IPS-NIHi7 (cell line): ENCODE results near the gene POU1F1.
"Not testable (repeated sequence)": the region's sequence is repeated elsewhere in the genome, so short reads cannot be mapped to it uniquely, and the experiment has no call there.

Experiments
- DNase-seq: peaks from one replicate; pipeline ENCODE4 v3.0.0; 2012; ENCODE audit warnings: mixed read lengths; ENCODE audit errors: extremely low spot score

POU1F1 gene

DNA sequence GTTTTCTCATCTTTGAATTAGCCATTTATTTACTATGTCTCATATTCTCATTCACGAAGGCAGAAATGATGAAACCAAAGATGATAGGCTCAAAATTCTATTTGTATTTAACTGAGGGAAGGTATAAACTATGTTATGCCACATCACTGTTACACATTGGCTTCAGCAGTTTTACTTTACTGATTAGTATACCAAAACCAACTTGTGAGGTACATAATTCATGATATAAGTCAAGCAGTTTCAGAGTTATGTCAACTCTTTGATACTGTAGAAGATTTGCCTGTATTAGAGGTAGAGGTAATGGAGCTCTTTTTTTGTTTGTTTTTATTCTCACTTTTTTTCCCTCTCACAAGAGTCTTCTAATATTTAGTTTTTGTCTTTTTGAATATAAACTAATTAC, 26.4 kb downstream of the POU1F1 start:
- DNase-seq = no peak

DNA sequence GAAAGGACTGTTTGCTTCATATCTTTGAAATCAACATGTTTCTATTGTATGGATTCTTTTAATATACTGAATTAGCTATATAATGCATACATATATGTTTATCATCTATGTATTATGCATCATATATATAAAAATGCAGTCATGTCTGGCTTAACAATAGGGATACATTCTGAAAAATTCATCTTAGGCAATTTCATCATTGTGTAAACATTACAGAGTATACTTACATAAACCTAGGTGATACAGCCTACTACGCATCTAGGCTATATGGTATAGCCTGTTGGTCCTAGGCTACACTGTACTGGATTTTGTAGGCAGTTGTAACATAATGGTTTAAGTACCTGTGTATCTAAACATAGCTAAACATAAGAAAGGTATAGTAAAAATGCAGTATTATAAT, 27.6 kb downstream of the POU1F1 start:
- no peak for DNase-seq

DNA sequence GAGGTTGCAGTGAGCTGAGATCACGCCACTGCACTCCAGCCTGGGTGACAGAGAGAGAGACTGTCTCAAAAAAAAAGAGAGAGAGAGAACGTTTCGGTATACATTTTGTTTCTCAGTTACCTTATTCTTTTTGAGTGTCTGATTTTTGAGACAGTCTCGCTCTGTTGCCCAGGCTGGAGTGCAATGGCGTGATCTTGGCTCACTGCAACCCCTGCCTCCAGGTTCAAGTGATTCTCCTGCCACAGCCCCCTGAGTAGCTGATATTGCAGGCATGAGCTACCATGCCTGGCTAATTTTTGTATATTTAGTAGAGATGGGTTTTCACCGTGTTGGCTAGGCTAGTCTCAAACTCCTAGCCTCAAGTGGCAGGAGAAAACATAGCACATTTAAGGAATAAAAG, 28.2 kb downstream of the POU1F1 start:
- not testable (repeated sequence) for DNase-seq

DNA sequence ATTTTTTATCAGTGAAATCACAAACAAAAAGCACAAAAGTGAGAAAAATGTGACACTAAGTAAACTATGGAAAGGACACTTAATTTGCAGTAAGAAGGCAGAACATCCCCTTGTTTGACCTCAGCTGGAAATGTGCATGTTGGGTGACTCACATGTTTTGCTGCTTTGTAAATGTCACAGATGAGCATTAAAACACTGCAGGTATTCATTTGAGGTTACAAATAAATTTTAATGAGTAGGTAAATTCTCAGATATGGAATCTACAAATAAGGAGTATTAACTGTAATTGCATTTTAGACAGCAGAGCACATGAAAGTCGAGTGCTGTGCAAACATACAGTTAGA, 29.0 kb downstream of the POU1F1 start:
- DNase-seq = no peak

DNA sequence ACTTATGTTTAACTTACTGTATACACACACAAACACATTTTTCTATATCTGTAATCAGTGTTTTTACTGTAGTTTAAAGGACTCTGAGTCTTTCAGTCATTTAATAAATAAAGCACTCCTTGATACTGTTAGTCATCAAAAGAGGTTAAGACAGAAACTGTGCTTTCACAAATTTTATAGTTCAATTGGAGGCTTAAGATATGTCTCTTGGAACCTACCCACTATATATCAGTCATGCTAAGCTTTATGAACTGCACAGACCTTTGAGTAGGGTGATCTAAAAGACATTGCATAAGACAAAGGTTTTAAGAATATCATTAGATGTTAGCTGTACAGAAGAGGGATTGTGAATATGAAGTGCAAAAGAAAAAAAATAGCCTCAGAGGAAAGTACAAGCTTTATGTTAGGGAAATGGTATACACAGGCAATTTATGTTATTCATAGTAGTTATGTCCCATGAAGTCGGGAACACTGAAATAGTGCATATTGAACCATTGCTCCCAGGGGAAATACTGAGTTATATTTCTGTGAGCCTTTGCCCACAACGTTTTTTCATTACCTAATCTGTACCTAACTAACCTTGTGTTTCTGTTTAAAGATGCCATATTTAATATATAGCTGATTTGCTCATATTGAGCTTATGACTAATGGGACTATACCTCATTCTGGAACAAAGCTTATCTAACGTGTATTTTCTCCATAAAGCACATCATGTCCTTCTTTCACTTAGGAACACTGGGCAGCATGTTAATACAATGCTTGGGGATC, 29.5 kb downstream of the POU1F1 start:
- no peak for DNase-seq

DNA sequence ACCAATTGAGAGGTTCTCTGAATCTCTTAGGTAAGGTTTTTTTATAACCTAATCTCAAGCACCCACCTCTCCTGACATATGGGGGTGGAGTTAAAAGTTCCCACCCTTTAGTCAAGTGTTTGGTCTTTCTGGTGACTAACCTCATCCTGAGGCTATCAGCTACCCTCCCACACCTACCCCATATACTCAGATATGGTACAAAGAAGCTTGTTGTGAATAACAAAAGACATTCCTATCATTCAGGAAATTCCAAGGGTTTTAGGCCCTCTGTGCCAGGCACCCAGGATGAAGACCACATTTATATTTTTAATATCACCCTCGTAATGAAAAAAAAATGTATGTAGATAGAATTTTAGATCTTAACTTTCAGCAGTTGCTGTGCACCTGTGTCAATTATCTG, 40.3 kb downstream of the POU1F1 start:
- peak; percentile 8 for DNase-seq

DNA sequence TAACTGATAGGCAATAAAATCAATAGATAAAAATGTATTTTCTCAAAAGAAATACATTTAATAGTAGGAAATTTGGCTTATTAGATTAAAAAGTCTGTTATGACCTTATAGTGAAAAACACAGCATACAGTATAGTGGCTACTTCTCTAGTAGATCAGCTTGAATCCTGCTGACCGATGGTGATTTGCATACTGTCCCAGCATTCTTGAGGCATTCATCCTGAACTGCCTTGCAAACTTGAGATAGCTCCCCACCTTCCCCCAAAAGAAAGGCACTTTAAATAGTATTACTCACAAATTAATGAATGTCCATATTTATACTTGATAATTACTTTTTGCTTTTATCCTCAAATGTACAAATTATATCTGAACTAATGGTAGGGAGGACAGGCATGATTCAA, 42.6 kb downstream of the POU1F1 start:
- DNase-seq = no peak

DNA sequence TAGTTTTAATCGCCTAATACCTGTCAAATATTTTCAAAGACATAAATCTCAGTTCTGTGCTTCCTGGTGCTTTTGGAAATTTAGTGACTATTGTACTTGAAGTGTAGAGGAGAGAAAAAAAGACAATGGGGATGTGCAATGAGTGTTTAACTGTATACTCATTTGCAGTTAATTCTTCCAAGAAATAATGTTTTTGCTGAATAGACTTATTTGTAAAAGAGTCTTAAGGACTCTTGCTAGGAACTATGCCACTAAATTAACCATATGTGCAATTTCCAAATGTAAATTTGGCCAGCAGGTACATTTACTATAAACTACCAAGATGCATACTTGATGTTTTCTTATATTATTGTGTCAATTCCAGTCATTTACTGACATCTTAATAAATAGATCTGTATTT, 47.3 kb downstream of the POU1F1 start:
- no peak for DNase-seq

DNA sequence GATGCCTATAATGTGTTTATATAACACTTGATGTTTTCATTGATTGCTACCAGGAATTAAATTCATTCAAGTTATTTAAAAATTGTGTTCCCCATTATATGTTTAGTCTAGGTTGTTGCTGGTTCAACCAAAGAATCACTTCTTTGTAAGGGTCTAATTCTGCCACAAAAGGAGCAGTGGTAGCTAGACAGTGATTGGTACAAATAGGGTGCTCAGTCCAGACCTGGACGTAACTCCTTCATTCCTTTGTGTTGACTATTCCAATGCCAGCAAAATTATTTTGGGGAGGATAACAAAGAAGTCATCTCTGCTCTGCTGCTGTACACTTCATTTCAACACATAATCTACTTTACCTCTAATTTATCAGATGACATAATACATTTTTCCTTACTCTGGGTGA, 48.1 kb downstream of the POU1F1 start:
- DNase-seq = no peak

DNA sequence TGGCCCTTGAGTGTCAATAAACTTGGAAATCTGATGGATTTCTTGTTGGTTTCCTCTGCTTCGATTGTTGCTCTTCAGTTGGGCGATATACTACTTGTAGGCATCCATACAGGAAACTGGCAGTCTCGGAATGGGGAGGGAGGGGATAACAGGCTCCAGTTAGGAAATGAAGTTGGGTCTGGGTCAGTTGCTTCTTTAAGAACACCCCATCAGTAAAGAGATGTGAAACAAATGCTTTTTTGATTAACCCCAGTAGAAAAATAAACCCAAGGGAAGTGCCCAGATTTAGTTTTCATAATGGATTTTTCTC, 48.6 kb downstream of the POU1F1 start:
- no peak for DNase-seq

DNA sequence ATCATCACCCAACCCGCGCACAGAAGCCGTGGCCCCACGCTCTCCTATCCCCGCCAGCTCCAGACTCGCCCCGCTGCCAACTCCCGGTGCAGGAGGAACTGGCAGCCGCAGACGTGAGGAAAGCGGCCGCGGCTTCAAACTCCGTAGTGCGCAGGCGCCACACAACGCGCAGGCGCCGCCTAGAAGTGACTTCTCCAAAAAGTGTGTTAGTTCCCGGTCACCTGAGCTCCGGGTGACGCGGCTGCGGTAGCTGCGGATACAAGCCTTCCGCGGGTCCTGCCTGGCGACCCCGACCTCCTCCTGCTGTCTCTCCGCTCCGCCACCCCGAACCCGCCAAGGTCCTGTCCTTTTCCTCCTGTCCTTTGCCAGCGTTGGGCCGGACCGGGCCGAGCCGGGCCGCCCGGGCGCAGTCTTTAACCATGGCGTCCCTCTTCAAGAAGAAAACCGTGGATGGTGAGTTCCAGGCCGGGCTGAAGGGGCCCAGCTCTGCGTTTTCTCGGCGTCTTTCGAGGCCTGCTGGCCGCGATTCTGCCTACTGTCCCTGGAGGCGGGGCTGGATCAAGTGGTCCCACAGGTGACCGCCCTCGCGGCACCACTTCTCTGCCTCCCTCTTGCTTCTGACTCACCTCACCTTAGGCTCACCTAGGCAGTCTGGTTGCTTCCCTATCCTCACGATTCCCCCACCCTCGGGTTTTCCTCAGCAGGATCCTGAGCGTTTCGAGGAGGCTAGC, 49.1 kb downstream of the POU1F1 start, which contains the start of gene CHMP2B:
Gene CHMP2B (plus strand): TSS at position 206 of the 731 bp plus-strand sequence. CDS start 214 bp downstream, at position 420.
- peak; percentile 91 for DNase-seq

DNA sequence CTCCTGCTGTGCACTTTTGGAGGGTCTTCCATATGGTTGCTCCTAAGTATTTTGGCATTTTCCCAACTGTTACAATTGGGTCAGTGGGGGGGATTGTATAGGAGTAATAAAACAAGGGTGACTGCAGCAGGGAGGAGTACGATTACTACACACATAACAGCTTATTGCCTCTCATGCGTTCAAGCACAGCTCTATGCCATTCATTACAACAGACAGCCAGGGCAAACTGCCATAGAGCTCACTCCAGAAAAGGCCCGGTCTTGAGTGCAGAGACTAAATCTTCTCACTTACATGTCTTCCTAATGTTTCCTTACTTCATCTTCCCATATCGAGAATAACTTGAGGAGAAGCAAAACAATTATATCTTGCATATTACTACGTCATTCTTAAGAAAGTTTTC, 50.7 kb downstream of the POU1F1 start:
- DNase-seq = no peak

DNA sequence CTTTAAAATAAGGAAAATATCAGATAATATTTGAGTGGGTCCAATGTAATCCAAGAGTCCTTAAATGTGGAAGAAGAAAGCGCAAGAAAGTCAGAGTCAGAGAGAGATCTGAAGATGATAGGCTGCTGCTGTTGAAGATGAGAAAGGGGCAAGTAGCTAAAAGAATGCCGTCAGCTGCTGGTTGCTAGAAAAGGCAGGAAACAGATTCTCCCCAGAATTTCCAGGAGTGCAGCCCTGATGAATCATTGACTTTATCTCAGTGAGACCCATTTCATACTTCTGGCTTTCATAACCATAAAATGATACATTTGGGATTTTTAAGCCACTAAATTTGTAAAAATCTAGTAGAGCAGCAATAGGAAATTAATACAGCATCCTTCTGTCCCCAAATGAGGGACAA, 56.8 kb downstream of the POU1F1 start:
- DNase-seq = no peak

DNA sequence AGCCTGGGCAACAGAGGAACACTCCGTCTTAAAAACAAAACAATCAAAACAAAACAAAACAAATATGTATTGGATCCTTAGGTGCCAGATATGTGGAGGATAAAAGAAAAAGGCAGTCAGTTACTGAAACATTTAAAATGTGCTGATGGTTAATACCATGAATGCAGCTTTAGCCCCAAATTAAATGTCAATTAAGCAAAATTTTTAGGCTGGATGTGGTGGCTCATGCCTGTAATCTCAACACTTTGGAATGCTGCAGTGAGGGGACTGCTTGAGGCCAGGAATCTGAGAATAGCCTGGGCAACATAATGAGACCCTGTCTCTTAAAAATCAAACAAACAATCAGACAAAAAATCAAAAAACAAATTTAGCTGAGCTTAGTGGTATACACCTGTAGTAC, 57.8 kb downstream of the POU1F1 start:
- DNase-seq = no peak
